HuH-7 (cell line): ENCODE measurements around the gene TBC1D8B.
"Not testable (repeated sequence)": the region's sequence is repeated elsewhere in the genome, so short reads cannot be mapped to it uniquely, and the experiment has no call there.

Source experiments
- DNase-seq: peaks from one replicate; pipeline ENCODE4 v3.0.0; 2011; ENCODE audit warnings: low spot score

Gene TBC1D8B

DNA sequence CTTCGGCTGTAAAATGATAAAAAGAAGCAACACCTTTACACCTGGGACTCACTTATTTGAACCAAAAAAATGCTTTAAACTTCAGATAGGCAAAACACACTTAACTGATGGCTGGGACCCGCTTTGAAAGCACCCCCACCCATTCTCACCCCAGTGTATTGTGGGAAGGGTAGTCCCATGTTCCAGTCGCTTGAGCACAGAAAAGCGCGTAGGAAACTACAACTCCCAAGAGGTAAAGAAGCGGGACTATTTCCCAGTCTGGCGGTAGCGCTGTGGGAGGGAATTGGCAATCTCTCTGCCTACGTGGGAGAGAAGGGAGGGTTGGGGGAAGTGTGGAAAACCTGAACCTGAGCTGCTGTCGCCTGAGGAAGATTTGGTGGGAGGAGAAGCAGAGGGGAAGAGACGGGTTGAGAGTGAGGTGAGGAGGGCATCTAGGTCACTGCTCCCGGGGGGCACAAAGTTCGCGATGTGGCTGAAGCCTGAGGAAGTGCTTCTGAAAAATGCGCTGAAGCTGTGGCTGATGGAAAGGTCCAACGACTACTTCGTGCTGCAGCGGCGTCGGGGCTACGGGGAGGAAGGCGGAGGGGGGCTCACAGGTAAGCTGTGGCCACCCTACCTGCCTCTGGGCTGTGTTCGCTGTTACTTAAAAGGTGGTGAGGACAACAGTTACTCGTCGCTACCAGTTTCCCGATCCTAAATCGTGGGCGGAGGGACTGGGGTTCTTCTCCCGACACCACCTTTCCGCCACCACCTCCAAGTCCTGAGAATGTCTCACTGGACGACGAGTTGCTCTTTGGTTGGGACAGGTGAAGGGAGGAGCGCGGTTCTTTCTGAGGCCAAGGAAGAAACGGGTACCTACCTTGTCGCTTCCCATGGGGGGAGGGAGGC is at the start of gene TBC1D8B:
Gene TBC1D8B, plus strand, starts transcription at position 286 of the 888 bp plus-strand sequence. Its CDS starts 181 bp downstream, at position 467.
- DNase-seq = peak; percentile 49

DNA sequence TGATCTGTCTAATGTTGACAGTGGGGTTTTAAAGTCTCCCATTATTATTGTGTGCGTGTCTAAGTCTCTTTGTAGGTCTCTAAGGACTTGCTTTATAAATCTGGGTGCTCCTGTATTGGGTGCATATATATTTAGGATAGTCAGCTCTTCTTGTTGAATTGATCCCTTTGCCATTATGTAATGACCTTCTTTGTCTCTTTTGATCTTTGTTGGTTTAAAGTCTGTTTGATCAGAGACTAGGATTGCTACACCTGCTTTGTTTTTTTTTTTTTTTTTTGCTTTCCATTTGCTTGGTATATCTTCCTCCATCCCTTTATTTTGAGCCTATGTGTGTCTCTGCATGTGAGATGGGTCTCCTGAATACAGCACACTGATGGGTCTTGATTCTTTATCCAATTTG is 33.2 kb upstream of the TBC1D8B start:
- not testable (repeated sequence) for DNase-seq

DNA sequence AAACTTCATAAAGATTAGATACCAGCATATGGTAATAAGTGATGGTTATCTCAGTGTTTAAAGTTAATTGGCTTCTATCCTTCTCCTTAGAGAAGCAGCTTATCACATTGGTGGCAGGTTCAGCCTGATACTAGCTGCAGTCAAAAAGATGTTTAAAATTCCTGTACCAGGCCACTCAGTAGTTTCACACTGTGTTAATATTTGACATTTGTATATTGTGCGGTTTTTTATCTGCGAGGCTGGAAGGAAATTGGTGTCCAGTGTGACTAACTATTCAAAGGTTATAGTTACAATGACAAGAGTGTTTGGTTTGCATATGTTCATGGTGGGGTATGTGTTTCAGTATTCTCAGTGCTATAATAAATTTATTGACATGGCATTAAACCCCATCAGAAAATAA is 27.5 kb upstream of the TBC1D8B start:
- no peak for DNase-seq

DNA sequence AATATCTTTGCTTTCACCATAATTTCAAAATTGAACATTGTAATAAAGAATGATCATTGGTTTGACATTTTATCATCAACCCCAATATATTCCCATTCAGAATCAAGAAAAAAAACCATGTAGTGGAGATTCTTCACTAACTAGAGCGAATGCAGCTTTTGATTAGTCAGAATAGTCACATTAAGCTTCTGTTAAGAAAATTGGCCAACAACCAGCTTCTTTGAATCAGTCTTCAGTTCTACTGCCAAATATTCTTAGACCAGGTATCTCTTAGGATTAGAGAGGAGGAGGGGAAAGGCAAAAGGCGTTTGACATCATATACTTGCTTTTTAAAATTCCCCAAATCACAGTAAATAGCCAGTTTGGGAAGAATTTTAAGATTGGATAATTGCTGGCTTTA is 22.2 kb upstream of the TBC1D8B start:
- no peak for DNase-seq

DNA sequence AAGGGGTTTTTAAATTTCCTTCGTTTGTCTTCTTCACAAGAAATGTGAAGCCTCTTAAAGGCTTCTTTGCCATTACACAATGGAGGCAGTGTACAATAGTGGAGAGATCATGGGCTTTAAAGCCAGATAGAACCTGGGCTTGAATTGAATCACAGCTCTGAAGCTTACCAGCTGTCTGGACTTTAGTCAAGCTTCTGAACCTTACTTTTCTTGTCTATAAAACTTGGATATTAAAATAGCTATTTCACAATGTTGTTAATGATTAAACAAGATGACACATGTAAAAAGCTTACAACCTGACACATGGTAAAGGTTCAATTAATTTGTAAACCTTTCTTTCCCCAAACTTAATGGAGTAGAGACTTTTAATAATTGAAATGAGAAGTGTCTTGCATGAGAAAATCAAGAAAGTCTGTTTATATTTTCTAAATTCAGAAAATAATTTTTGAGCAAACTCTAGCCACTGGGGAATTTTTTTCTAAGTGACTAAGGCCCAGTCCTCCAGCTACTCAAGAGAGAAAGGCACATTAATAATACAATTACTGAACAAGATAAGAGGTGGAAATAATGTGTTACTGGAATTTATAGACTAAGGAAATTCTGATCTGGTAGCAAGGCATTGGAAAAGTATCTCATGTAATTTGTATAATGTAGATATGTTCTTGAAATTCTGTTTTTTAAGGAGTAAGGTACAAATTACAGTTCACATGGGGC is 21.7 kb upstream of the TBC1D8B start:
- DNase-seq = no peak

DNA sequence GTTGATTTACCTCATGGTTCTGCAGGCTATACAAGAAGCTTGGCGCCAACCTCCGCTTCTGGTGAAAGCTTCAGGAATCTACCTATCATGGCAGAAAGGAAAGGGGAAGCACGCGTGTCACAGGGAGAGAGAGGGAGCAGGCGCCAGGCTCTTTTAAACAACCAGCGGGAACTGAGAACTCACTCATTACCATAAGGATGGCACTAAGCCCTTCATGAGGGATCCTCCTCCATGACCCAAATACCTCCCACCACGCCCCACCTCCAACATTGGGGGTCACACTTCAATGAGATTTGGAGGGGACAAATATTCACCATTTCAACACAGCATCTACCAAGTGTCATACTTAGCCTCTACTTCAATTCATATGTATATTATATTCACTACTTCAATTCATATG is 18.8 kb upstream of the TBC1D8B start:
- no peak for DNase-seq

DNA sequence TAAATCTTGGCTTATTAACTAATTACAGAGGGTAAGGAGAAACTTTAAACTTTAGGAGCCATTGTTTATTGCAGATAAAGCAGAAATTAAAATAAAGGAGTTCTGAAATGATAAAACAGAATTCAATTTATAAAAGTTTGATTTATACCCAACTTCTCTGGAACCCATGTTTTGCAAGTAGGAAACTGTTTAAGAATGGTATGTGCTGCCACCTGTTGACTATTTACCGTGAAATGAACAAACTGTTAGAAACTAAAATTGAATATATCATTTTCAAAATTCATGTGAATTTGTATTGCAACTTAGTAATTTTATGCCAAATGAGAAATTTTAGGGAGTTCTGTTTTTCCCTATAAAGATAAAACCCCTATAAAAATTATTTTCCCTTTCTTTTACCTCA is 11.0 kb upstream of the TBC1D8B start:
- no peak for DNase-seq

DNA sequence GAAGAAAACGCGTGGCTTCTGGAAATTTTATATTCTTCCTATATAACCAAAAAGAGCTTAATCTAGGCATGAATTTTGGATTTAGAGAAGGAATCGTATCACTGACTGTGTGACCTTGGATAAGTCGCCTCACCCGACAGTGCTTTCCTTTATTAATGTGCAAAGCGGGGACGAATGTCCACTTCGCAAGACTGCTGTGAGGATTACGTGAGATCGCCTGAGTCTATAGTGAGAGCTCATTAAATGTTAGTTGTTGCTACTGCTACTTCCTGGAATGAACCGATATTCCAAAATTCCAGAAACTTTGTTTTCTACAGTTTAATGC is 448 bp upstream of the TBC1D8B start:
- DNase-seq = no peak

DNA sequence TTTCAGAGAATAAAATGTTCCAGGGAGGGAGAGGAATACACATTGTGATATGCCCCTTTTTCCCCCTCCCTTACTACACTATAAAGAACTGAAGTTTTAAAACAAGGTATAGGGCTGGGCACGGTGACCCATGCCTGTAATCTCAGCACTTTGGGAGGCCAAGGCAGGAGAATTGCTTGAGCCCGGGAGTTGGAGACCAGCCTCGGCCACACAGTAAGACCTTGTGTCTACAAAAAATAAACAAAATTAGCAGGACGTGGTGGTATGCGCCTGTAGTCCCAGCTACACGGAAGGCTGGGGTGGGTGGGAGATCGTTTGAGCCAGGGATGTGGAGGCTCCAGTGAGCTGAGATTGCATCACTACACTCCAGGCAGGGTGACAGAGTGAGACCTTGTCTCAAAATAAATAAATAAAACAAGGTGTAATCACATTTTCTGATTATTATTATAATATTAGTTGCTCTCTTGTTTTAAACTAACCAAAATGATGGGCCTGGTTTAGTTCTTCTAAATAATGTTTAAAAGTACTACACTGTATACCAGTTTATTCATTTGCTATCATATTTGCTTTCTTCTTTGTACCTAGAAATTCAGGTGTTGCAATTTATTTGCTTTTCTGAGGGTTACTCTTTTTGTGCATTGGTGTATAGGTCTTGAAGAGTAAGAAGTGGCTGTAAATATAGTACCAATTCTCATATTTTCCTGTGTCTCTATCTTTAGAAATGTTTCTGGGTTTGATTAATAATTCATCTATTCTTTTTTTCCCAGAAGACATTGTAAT is 8.8 kb downstream of the TBC1D8B start:
- no peak for DNase-seq

DNA sequence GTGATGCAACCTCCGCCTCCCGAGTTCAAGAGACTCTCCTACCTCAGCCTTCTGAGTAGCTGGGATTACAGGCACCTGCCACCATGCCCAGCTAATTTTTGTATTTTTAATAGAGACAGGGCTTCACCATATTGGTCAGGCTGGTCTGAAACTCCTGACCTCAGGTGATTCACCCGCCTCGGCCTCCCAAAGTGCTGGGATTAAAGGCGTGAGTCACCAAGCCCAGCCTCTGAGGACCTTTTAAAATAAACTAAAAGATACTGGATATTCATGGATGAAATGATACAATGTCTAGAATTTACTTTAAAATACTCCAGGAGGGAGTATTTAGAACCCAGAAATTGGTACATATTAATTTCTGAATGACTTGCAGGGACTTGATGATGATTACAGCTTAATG is 10.5 kb downstream of the TBC1D8B start:
- DNase-seq = not testable (repeated sequence)

DNA sequence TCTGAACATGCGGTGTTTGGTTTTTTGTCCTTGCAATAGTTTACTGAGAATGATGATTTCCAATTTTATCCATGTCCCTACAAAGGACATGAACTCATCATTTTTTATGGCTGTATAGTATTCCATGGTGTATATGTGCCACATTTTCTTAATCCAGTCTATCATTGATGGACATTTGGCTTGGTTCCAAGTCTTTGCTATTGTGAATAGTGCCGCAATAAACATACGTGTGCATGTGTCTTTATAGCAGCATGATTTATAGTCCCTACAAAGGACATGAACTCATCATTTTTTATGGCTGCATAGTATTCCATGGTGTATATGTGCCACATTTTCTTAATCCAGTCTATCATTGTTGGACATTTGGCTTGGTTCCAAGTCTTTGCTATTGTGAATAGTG is 11.6 kb downstream of the TBC1D8B start:
- not testable (repeated sequence) for DNase-seq

DNA sequence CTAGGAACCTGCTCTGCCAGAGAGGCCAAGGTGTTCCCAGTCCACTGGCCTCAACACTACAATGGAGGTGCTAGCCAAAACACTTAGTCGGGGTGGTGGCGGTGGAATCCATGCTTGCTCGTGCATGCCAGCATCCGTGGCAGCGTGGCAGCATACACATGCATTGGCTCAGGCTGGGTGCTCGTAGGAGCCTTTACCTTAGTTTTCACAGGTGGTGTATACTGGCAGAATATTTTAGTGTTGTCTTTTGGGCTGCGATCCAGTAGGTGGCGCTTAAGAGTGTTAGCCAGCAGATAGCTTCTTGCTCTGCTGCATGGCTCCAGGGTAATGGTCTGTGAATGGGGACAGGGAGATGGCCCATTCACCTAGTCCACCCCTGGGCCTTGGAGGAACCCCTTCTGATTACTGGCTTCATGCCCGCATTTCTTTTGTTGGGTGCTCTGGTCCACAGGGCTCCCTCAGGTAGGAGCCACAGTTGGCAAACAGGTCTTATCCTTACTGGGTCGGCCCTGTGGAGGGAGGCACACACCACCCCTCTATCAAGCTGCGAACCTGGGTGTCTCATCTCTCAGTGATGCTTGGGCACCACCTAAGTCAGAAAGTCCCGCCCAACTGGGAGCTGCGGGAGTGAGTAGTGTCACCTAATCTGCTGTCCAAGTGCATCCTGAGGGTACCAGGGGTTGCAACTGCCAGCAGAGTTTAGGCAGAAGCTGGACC is 60.7 kb downstream of the TBC1D8B start:
- DNase-seq = peak; percentile 31

DNA sequence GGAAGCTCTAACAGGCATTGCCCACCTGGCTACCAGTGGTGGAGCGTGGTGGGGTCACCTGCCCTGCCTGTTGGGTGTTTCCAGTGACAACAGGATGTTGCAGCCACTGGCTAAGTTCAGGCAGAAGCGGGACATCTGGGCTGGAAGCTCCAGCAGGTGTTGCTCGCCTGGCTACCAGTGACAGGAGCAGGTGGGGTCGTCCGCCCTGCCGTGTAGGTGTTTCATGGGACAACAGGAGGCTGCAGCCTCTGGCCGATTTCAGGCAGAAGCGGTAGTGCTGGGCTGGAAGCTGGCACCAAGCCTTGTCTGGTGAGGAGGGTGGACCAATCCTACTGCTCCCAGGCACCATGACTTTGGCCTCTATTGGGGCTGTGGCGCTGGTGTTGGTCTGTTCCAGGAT is 61.2 kb downstream of the TBC1D8B start:
- DNase-seq = no peak

DNA sequence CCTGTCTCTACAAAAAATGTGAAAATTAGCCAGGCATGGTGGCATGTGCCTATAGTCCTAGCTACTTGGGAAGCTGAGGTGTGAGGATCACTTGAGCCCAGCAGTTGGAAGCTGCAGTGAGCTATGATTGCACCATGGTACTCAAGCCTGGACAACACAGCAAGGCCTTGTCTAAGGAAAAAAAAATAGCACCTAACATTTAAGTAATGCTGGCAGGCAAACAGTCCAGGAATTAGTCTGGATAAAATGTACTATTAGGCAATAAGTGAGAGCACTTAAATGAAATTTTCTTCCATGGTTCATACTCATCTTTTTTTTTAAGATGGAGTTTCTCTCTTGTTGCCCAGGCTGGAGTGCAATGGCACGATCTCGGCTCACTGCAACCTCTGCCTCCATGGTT is 70.3 kb downstream of the TBC1D8B start:
- DNase-seq = not testable (repeated sequence)

DNA sequence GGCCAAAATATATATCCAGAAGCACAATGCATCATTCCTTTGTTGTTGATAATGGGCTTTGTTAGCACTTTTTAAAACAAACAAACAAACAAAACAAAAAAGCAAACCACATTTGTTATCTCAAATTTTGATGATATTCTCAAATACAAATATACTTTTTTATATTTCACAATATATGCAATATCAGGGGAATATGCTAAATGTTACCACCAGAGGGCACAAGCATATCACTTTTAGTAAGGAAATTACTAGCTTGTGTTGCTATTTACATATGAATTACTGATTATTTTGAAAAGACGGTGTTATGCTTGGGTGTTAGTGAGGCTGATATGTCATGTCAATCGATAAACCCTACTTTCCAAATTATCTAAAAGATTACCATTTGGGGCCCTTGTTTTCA is 71.6 kb downstream of the TBC1D8B start:
- DNase-seq = peak; percentile 5

DNA sequence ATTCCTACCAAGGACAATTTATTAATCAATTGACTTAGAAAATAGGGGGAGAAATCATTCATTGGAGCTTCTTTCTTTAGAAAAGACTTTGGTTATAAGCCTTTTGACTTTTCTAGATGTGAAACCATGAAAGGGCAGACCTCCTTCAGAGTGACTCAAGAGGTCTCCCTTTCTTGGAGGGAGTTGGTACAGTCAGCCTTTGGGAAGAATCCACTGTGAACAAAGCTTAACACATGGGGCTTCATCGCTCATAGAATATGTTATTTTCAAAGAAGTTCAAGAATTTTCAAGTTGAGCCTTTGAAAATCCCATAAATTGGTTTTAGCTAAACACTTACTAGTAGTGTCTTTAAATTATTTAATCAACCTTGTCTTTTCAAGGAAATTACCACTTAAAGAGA is 72.7 kb downstream of the TBC1D8B start:
- DNase-seq = no peak

DNA sequence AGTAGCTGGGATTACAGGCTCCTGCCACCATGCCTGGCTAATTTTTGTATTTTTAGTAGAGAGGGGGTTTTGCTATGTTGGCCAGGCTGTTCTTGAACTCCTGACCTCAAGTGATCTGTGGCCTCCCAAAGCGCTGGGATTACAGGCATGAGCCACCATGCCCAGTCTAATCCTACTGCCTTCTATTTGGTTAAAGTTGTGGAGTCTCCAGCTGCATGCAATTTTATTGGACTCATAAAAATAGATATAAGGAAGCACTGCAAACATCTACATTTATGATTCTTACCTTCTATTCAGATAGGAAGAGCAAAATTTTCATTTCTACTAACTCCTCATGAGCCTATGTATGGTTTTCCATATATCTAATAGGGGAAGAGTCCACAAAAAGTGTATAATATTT is 87.0 kb downstream of the TBC1D8B start:
- no peak for DNase-seq

DNA sequence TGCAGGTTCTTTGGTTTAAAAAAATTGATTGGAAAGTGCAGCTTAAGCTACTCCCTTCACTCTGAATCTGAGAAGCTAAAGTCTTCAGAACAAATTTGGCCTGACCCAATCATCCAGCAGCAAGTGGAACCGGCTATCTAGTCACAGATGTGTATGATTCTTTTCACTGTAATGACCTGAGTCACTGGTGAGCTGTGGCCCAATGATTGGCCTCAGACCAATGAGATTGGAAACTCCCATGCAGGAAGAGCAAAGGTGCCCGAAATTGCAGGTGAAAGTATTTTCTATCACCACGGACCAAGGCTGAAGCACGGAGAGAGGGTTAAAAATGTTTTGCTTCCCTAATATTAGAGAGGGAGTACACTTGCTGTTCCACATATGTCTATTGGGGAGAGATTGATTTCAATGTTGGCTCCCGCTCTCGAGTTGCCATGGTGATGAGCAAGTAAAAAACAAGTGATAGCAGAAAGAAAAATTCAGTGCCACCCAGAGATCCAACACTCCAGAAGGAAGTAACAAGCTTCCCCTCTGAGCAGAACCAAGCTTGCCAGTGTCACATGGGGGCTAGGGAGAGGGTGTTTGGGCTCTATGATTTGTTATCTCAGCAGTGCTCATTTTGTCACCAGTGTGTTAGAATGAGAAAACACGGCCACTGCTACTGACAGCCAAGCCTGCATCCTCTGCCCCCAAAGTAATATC is 89.4 kb downstream of the TBC1D8B start:
- no peak for DNase-seq

DNA sequence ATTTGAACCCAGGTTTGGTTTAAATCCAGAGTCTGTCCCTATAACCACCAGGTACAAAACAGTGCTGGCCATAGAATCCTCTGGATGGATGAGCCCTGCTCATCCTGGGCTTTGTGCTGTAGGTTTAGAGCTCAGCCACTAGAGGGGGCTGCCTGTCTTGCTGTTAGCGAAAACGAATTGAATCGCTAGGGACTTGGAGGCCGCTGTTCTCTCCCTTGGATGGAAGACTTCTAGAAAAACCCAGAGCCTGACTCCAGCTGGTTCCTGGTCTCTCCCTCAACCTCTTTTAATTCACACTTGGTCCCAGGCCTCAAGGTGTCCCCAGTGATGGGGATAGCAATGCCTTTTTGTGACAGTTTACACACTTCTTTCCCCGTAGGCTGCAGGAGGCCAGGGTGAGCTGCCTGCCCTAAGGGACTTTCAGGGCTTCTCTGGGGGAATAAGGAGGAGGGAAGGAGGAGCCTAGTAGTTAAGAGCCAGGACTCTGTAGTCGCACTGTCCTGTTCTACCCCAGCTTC is 92.0 kb downstream of the TBC1D8B start:
- DNase-seq = peak; percentile 36

DNA sequence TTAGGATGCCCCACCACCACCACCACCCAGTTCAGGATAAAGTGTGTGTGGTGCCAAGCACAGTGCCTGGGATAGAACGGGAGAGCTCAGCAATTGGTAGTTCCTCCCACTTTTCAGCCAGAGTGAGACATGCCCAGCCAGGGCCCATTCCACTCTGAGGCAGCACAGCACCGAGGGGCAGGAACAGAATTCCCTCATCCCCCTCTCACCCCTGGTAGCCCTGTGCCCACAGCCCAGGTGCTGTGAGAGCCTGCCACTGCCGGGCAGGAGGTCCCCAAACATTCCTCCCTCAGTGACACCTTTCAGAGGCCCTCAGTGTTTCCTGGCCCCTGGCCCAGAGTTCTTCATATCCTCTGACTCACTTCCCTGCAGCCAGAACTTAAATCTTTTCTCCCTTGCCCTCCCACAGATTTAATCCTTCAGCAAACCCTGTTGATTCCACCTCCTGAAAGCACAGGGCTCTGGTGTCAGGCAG is 92.5 kb downstream of the TBC1D8B start:
- DNase-seq = no peak

DNA sequence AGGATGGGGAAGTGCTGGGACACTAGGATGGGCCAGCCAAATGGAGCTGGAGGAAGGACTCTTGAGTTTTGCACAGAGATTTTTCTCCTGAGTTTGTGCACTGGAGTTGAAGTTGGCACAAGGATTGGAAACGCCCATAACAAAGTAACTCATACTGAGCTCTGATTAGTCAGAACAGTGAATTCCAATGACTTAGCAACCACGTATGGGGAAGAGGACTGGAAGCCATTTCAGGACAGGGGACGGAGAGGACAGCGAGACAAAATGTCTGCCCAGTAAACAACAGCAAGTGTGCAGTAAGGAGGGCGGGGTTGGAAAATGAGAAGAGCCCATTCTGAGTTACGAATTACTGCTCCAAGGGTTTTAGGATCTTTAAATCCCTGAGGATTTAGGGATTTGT is 94.8 kb downstream of the TBC1D8B start:
- no peak for DNase-seq
